Activated naive CD4-positive, alpha-beta T cell (primary cell): ENCODE data around the gene HLA-DRB5.
"Not testable (repeated sequence)": the region's sequence is repeated elsewhere in the genome, so short reads cannot be mapped to it uniquely, and the experiment has no call there.

Source experiments
- DNase-seq, 4 experiments: peaks; one replicate each; lab custom pipeline; 2025; lab: John Stamatoyannopoulos, UW

HLA-DRB5 gene

DNA sequence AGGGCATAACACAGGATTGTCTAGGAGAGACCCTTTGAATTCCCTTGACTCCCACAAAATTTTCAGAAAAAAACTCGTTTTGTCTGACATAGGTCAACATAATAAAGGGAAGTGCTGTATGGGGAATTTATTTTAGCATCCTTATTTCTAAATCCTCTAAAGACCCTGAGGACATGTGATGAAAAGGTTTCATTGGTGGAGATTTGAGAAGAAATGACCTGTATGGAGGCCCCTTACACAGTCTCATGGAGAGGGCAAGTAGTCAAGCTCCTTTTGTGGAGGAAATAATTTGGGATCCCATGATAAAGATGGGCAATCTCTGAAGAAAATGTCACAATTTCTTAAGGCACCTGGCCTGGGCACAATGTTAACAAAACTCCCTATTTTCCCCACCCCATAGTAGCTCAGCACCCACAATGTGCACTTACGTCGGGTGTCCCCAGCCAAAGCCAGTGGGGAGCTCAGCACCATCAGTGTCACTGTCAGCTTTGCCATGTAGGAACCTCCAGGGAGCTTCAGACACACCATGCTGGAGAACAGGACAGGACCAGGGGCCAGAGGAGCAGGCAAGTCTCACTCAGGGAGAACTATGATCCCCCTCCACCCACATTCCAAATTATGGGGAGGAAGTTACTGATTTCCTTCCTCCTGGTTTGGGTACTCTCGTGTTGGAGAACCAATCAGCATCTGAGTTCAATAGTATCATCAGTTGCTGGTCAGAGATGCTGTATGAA, at the start of gene HLA-DRB5:
HLA-DRB5 (minus strand) TSS at position 591 of the 734 bp plus-strand sequence; CDS start at position 528, 63 bp downstream.
- DNase-seq: no peak

DNA sequence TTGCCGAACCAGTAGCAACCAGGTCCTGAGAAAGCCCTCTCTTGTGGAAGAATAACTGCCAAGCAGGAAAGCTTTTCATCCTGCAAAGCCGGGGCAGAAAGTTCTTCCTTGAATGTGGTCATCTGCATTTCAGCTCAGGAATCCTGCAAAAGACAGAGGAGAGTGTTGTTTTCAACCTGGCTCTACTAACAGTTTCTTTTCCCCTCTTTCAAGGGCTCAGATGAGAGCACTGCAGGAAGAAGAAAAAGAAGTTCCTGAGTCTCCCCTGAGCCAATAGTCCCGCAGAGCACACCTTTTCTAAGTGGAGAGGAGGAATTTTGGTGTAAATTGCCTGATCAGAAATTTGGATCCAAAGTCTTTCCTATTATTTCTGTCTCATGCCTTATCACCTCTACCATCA, 48.9 kb upstream of the HLA-DRB5 start:
- no peak for DNase-seq

DNA sequence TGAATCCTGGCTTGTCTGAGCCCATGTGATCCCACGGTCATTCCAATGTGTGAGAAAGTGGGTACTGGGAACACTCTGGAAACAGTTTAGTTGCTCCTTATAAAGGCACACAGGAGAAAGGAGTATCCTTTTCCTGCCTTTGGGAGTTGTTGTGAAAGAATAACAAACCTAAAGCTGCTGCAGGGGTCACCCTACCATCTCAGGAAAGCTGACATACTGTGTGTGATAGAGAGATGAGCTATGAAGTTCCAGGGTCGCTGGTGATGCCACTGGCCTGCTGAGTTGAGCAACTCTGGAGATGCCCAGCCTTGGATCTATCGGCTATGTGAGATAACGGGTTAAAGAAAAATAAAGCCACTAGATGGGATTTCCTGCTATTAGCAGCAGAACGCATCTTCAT, 47.4 kb upstream of the HLA-DRB5 start:
- DNase-seq: not testable (repeated sequence)

DNA sequence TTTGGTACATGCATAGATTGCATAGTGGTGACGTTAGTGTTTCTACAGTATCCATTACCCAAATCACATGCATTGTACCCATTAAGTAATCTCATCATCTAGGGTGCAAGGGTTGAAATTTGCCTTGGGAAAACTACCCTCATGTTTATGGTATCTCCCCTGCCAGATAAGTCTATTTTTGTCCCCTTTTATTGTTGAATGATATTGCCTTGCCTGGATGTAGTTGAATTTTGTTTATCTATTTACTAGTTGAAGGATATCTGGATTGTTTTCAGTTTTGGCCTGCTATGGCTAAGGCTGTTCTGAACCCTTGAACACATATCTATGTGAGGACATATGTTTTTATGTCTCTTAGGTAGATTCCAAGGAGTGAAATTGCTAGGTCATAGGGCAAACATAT, 46.2 kb upstream of the HLA-DRB5 start:
- DNase-seq: no peak

- DNase-seq: no peak
Measured at GRCh38 chr6:32570363-32570905, 40.3 kb upstream of the HLA-DRB5 start.

DNA sequence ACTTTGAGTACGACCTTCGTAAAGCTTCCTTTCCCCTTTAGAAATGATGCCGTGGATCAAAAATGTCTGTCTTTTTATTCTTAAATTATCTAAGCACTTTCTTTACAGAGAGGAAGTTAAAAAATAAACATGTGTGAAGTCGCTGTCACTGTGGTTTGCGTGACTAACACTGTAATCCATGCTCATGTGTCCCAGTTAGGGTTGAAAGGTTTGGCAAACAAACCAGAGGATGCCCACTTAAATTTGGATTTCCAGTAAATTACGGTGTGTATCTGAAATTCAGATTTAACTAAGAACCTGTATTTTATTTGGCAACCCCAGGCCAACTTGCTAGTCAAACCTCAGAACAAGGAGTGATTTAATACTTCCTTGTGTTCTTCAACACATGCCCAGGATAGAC, 38.5 kb upstream of the HLA-DRB5 start:
- no peak for DNase-seq

DNA sequence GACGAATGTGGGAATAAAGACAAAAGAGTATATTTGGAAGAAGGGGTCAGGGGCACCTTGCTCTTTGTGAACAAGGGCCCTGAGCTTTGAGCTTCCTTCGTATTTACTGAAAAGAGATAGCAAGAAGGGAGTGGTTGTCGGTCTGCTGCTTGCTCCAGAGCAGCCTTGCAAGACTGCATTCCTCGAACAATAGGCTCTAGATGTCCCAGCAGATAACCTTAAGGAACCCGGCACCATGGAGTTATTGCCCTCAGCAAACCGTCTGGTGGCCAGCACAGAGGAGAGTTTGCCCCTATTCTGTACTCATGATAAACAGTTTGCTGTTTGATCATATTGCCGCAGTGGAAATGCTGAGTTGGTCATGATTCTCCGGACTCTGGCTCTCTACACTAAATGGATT, 36.9 kb upstream of the HLA-DRB5 start:
- no peak for DNase-seq

- DNase-seq: no peak
Measured at GRCh38 chr6:32565511-32565910, 35.4 kb upstream of the HLA-DRB5 start.

GRCh38 chr6:32562940-32563339, 32.9 kb upstream of the HLA-DRB5 start:
- DNase-seq: no peak

- DNase-seq: no peak
Measured at GRCh38 chr6:32559747-32560146, 29.7 kb upstream of the HLA-DRB5 start.

- no peak for DNase-seq
Measured at GRCh38 chr6:32558426-32559057, 28.5 kb upstream of the HLA-DRB5 start.

- DNase-seq: no peak
Measured at GRCh38 chr6:32554116-32554965, 24.3 kb upstream of the HLA-DRB5 start.

DNA sequence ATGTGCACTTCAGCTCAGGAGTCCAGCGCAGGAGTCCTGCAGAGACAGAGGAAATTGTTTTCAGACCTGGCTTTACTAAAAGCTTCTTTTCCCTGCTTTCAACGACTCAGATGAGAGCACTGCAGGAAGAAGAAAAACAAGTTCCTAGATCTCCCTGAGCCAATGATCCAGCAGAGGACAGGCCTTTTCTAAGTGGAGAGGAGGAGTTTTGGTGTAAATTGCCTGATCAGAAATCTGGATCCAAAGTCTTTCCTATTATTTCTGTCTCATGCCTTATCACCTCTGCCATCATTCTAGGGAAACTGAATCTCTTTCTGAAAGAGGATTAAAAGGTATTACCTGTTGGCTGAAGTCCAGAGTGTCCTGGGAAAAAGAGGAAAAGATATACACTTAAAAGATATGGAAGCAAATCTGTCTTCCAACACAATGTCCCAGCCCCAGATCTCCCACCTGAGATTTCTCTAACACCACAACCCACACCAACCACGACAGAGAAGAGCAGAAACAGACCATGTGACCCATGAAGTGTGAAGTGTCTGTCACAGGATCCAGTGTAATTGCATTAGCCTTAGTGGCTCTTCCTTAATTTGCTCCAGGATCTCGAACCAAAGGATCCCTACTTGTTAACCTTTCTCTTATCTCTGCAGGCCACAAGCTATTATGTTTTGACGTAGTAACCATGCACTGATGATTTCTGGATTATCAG, 23.1 kb upstream of the HLA-DRB5 start:
- no peak for DNase-seq

DNA sequence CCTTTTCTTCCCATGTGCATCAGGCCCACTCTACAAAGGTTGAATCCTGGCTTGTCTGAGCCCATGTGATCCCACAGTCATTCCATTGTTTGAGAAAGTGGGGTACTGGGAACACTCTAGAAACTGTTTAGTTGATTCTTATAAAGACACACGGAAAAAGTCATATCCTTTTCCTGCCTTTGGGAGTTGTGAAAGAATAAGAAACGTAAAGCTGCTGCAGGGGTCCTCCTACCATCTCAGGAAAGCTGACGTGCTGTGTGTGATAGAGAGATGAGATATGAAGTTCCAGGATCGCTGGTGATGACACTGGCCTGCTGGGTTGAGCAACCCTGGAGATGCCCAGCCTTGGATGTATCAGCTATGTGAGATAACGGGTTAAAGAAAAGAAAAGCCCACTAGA, 21.3 kb upstream of the HLA-DRB5 start:
- DNase-seq: no peak

DNA sequence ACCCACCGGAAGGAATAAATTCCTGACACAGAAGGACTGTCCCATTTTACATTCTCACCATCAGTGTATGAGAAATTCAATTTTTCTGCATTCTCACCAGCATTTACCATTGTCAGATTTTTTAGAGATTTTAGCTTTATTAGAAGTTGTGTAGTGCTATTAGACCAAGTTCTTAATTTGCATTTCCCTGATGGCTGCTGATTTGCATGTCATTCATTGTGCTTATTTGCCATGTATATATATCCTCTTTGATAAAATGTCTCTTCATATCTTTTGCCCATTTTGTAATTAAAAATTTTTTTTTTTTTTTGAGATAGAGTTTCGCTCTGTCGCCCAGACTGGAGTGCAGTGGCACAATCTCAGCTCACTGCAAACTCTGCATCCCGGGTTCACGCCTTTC, 9.8 kb upstream of the HLA-DRB5 start:
- no peak for DNase-seq

DNA sequence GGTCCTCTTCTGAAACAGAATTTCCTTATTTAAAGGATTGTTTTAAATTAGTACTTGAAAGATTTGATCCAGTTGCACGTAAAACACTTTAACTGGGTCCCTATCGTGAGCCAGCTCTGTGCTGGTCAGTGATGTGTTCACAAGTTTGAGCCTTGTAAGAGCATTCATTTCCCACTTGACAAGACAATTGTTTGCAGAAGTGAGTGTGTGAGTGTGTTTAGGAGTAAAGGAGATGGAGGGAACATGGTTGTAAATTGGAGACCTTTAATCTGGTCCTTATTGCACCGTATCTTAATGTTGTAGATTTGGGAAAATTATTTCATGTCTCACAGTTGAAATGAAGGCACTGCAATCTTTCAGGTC, 325 bp upstream of the HLA-DRB5 start:
- not testable (repeated sequence) for DNase-seq

DNA sequence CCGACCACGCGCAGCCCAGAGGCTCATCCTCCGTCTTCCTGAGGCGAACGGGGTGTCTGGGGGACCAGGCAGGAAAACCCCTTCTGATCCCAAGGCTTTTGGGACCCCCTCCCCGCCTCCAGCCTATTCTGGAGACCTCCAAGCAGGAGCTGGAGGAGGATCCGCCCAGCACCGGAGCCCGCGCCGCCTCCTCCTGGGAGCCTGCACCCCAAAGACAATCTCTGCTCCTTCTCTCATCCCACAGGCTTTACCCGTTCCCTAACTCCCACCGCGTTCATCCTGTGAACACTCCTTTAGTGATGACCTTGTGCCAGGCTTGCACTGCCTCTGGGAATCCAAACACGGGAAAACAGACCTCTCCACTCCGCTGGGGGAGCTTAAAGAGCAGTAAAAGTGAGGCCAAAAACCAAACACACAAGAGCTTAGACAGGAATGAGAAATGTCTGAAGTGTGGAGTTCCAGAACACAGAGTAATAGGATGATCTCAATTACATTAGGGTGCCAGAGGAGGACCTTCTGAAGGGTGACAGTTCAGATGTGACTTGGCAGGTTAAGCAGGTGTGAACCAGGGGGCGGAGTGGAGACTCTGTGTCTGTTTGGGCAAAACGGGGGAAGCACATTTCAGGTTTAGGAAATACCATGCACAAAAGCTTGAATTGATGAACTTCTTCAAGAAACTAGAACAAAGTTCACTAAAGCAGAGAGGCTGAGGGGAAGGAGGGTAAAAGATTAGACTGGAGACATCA, 7.6 kb downstream of the HLA-DRB5 start:
- no peak for DNase-seq

DNA sequence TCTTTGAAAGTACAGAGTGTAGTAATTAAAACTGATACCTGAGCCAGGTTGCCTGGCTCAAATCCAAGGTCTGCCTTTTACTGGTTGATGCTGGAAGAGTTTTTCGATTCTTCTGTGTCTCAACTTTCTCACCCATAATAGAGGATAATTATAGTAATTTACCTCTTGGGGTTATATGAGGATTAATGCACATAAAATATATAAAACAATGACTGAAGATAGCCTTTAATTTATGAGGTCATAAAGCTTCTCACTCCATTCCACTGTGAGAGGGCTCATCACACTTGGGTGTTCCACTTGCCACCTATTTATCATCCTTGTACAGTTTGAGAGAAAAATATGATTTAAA, 10.2 kb downstream of the HLA-DRB5 start:
- DNase-seq: no peak

DNA sequence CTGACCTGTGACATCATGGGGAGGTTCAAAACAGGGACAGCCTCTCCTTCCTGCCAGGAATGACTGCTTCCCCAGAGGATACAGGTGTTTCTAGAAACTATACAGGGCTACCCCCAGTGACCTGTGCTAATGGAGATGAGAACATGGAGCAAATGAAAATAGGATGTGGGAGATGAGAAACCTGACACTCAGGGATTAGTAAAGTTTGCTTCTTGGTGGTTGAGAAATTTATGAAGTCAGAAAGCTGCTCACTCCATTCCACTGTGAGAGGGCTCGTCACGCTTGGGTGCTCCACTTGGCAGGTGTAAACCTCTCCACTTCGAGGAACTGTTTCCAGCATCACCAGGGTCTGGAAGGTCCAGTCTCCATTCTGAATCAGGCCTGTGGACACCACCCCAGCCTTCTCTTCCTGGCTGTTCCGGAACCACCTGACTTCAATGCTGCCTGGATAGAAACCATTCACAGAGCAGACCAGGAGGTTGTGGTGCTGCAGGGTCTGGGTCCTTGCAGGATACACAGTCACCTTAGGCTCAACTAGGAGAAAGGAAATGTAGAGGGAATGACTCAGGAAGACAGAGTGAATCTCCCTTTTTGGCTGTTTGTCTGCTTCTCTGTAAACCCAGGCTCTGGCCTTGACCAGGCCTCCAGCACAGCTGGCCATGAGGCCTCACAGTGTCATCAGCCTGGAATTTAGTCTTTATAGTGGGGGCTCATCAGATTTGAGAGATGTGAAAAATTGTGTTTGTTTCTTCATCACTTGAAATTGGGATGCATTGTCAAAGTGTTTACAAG, 10.8 kb downstream of the HLA-DRB5 start:
- no peak for DNase-seq

DNA sequence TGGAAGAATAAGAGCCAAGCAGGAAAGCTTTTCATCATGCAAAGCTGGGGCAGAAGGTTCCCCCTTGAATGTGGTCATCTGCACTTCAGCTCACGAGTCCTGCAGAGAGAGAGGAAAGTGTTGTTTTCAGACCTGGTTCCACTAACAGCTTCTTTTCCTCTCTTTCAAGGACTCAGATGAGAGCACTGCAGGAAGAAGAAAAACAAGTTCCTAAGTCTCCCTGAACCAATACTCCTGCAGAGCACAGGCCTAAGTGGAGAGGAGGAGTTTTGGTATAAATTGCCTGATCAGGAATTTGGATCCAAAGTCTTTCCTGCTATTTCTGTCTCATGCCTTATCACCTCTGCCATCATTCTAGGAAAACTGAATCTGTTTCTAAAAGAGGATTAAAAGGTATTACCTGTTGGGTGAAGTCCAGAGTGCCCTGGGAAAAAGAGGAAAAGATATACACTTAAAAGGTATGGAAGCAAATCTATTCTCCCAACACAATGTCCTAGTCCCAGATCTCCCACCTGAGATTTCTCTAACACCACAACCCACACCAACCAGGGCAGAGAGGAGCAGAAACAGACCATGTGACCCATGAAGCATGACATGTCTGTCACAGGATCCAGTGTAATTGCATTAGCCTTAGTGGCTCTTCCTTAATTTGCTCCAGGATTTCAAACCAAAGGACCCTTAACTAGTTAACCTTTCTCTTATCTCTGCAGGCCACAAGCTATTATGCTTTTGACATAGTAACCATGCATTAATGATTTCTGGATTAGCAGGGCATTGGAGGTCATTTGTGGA, 12.2 kb downstream of the HLA-DRB5 start:
- DNase-seq: no peak
